Left forelimb (tissue), 1 donor: ENCODE measurements around the gene FABP3.

ENCODE experiments used
- DNase-seq: peaks from one replicate; pipeline ENCODE4 v3.0.0-alpha.2; 2018; ENCODE audit warnings: low spot score

Gene FABP3

DNA sequence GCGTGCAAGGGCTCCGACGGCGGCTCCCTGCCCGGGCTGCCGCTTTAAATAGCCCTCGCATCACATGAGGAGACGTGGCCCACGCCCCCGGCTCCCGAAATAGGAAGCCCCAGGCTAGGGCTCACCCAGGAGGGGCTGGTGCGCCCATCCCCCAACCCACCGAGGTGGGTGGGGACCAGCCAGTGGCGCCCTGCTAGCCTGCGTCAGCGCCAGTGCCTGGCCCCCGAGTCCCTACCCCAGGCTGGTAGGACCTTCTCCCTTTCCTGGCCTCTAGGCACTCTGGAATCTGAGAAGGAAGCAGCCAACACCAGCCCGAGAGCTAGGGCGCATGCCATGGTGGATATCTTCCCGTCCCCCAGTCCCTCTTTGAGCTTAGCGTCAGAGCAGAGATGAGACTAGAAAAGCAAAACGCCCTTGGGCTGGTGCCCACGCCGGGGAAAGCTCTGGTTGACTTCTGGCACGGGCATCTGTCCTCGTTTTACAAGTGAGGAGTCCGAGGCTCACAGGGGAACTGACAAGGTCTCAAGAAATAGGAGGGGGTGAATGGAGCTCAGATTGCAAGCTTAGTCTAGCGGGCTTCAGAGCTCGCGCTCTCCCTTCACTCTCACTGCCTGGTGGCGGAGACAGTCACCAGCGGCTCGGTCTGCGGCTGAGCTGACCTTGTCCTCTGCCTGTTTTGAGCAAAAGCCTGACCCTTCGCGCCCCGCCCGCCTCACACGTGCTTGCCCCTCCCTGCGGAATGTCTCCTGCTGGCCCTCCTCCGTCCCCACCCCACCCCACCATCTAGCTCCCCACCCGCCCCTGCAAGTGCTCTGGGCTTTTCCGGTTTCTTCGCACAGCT, at the start of gene FABP3:
TSS of gene FABP3 (minus strand) at position 21 of the 841 bp plus-strand sequence. CDS start 62 bp downstream, outside the sequence.
- DNase-seq: peak; percentile 86

DNA sequence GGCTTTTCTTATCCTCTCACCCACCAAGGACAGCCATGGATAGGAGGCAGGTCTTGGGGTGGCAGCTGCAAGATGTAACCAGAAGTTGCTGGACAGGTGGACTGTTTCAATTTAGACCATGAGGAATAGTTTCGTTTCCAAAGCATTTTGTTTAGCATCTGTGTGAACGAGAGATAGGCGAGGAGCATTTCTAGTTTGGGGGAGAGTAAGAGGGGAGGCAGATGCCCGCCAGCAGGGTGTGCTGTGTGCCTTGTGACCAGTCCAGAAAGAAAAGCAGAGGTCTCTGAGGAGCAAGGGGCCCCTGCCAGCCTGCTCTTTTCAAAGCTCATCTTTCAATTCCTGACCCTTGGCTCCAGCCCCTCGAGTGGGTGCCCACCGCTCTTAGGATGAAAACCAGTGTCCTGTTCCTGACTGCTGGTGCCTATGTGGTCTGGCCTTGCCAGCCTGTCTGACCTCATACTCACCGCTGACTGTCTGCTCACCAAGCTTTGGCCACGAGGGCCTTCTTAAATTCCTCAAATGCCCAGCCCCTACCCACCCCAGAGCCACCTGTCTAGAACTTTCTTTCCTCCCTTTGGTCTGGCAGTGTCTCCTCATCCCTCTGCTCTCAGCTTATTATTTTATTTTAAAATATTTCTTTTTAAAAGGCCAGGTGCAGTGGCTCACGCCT, 48.6 kb upstream of the FABP3 start:
- DNase-seq: no peak

DNA sequence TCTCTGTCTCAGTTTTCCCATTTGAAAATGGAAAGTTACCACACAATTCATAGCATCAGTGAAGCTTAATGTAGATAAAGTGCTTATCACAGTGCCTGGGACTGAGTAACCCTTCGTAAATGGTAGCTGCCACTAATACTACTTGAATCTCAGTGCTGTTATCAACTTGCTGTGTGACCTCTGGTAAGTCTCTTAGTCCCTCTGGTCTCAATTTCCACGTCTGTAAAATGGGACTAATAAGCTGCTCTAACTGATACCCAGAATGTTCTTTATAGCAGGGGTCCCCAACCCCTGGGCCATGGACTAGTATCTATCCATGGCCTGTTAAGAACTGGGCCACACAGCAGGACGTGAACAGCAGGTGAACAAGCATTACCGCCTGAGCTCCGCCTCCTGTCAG, 47.8 kb upstream of the FABP3 start:
- no peak for DNase-seq

DNA sequence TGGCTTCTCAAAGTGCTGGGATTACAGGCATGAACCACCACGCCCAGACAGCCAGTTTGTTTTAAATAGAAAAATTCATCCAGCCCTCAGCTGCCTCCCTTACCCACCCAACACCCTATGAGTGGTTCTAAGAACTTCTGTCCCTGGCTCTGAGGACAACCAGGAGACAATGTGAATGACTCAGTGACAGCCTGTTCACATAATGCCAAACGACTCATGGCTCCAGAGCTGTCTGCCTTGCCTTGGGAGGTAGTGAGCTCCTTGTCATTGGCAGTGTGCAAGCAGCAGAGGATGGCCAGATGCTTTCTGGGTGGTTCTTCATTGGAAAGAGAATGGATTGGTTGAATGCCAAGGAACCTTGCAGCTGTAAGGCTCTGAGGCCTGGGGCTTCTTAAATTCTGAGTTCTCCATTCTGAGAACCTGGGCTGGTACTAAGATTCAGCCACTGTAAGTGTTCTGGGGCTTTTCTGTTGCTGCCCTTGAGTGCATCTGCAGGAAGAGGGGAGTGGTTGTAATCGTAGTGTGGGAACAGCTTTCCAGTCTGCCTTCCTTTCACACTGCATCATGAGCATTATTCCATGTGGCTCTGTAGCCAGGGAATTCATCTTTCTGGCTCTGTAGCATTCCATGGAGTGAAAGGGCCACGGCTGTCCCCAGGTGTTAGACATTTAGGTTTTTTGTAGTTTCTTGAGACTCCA, 45.9 kb upstream of the FABP3 start:
- no peak for DNase-seq

DNA sequence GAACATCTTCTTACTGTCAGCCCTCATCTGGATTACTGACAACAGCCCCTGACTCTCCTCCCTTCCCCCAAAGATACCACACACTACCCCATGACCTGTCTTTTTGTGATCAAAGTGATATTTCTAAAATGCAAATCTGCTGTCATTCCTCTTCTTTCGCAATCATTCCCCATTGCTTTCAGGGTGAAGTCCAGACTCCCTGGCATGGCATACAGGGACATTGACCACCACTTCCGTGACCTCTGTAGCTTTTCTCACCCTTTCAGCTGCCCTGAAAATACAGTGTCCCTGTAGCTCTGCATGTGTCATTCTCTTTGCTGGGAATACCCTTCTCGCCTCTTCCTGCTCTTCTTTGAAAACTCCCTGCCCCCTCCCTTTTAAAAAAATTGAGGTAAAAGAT, 44.3 kb upstream of the FABP3 start:
- DNase-seq: no peak

DNA sequence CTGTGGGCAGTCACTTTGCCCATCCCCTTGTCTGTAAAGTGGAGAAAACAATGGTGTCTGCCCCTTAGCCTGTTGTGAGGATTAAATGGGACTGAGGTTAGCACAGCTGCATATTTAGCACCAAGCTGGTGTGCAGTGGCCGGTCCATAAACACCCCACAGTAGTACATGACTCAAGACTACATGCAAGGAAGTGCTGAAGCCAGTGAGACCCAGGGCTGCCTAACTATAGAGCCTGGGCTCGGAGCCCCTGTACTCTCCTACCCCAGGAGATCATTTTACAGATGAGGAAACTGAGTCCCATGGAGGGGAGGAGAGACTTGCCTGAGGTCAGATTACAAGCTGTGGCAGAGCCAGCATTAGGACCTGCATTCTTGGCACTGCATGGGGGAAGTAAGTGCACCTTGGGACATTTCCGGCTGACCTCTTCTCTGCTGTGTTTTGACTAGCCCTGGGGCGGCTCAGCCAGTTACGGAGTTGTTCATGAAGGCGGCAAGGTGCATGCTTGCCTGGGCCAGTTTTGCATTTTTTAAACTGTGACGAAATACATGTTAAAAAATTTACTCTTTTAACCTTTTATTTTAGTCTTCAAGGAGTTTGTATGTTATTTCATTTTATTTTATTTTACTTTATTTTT, 43.3 kb upstream of the FABP3 start:
- no peak for DNase-seq

DNA sequence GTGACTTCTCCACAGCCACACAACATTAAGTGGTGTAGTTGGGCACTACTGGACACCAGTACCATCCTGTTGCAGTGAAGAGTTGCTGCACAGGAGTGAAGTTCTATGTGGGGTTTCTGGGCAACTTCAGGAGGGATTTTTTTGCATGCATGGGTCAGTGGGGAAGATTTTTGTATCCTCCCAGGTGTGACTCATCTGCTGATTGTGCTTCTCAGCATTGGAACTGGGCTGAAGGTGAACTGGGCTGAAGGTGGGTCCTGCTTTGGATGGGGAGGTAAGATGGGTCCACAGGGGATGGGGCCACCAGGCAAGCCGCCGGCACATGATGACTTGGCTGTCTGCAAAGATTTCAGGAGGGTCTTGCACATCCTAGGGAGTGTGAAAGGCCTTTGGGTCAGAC, 42.8 kb upstream of the FABP3 start:
- no peak for DNase-seq

DNA sequence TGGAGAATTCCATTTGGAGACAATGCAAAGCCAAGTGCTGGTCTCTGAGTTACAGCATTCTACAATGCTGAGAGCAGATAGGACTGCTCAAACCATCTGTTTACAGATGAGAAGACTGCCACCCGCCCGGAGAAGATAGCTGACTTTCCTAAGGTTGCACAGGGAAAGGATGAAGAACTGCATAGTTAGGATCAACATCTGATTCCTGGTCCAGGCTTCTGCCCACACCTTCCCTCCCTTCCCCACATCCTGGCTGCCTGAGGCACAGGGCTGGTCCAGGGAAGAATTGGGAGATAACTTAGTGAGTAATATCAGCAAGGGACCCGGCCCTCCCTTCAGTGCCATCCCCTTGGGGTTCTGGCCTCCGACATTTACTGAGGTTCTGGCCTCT, 42.1 kb upstream of the FABP3 start:
- no peak for DNase-seq

DNA sequence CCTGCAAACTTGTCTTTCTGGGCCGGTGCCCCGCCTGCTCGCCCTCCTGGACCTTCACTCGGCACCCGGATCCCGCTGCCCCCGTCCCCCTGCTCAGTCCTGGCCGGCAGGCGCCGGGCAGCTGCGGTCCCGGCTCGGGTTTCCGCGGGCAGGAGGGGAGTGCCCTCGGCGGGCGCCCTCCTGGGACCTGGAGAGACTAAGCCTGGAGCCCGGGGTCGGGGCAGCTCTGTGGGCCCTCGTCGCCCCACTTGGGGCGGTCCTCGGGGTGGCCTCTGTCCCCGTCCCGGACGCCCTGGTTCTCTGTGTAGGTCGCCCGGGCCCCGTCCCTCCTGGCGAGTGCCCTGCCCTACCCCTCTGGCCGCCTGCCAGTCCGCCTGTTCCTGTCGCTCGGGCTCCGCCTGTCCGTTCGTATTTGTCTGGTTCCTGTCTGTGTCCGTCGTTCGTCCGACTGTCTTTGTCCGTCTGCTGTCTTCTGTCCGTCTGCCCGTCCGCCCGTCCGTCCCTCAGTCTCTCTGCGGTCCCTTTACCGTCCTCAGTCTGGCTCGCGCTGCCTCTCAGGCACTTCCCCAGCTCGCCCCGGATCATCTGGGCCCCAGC, 40.6 kb upstream of the FABP3 start:
- DNase-seq: peak; percentile 87

DNA sequence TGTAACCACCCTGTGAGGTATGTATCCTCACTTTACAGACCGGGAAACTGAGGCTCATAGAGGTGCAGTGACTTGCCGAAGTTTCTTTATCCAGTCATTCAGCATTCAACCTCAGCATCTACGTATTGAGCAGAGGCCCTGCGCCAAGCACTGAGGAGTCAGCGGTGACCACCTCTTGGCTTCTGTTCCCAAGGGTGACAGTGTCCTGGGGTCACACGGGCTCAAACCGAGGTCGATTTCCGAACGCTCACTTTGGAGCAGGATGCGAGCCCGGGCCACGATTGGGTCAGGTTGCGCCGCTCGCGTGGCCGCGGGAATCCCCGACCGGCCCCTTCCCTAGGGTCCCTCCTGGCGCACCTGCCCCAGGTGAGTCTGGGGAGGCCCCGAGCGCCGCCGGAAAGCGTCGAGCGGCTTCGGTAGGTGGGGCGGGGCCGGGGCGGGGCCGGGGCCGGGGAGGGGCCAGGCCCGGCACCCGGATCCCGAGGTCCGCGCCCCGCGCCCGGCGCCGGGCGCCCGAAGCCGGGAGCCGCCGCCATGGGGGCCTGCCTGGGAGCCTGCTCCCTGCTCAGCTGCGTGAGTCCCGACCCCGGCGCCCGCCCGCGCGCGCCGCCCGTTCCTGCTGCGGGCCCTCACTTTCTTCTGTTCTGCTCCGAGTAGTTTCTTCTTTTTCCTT, 40.0 kb upstream of the FABP3 start, which contains the start of gene SERINC2:
TSS of gene SERINC2 (plus strand) at position 482 of the 673 bp plus-strand sequence. CDS start at position 535, 53 bp downstream.
- DNase-seq: no peak

DNA sequence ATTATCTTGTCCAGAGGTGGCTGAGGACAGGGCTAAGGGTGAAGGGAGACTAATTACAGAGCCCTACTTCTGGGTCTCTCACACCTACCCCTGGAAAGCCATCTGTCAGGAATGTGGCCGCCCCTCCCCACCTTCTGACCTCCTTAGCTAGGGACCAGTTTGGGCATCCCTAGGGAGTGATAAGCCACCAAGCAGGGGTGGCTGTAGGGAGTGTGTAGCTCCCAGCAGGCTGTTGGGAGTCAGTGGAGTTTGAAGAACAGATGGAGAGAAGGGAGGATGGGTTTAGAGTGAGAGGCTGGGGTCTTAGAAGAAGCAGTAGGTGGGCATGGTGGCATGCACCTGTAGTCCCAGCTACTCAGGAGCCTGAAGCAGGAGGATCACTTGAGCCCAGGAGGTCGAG, 39.3 kb upstream of the FABP3 start:
- DNase-seq: no peak

DNA sequence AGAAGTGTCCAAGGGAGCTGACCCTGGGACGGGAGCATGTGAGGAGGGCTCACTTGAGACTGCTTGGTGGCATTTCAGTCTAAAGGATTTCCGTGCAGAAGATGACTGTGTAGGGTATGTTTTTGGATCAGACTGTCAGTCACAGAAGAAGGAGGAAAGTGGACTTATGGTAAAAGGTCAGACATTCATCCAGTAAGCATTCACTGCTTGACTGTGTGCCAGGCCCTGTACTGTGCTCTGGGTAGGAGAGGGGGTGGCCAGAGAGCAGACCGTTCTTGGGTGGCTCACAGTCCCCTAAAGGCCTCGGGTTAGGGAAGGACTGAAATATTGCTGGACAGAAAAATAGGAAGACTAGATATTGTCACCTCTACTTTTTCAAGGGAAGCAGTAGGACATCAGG, 38.0 kb upstream of the FABP3 start:
- no peak for DNase-seq

DNA sequence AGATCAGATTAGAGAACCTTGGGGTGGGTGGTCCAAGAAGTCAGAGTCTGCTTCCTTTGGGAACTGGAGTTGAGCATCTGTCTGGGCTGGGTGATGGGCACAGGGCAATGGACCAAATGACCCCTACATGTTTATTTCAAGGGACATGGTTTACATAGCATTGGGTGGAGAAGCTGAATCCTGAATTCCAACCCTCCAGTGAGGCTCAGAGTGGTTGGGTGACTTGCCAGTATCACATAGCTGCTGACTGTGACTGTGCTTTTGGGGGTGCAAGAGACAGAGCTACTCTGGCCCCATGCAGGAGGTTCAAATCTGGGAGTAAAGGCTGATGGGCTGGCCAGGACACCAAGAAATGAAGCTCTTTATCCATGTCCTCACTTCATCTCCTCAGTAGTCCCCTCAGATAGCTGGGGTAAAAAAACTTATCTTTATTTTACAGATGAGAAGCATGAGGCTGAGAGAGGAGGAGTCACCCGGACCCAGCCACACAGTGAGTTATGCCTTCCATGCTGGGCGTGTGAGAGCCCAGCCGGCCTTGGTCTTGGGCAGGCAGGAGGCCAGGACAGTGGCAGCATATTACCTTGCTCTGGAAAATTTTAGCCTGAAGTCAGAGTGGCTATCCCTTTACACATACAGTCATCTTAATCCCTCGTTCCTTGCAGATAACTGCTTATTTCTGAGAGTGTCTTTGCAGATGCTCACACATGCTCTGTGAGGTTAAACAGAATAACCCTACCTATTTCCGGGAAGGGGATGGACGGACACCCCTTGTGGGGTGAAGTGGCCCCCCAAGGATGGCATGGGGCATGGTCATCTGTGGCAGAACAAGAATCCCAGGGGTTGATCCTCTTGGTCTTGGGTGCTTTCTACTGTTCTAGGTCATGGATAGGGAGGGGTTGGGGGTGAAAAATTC, 37.3 kb upstream of the FABP3 start:
- no peak for DNase-seq

DNA sequence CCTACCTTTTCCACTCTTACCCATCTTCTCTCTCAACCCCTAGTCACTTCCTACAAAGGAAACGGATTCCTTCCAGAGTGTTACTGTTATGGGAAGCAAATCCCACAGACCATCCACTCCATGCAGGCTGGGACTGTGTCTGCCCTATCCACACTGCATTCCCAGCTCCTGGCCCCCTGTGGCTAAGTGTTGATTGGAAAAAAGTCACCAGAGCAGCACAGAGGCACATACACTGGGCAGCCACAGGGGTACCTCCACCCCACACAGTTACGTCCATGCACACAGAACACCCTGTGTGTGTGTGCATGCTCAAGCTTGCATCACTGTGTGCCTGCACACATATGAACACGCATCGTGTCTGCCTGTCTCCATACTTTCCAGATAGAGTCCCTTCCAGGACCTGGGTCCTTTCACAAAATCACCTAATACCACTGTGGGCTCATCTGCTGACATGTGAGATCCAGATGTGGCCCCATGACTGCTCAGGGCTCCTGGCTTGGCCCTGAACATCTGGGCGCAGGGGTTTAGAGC, 36.0 kb upstream of the FABP3 start:
- no peak for DNase-seq

DNA sequence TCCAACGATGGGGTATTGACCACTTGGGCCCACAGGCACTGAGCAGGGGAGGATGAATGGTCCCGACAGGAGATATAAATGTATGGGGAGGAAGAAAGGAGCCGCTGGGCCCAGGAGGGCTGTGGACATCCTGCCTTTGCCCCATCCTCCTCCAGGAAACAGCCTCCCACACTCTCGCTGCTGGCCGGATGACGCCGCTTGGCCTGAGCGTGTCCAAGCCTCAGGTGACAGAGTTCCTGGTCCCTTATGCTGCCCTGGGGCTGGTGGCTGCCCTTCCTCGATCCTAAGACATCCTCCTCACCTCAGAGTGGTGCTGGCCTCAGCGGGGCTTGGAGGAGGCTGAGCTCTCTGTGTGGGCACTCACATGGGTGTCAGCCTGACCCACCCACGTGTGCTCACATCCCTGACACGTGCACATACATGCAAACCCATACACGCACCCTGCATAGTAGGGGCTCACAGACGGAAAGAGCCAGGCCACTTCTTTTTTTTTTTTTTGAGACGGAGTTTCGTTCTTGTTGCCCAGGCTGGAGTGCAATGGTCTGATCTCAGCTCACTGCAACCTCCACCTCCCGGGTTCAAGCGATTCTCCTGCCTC, 34.3 kb upstream of the FABP3 start:
- DNase-seq: no peak

DNA sequence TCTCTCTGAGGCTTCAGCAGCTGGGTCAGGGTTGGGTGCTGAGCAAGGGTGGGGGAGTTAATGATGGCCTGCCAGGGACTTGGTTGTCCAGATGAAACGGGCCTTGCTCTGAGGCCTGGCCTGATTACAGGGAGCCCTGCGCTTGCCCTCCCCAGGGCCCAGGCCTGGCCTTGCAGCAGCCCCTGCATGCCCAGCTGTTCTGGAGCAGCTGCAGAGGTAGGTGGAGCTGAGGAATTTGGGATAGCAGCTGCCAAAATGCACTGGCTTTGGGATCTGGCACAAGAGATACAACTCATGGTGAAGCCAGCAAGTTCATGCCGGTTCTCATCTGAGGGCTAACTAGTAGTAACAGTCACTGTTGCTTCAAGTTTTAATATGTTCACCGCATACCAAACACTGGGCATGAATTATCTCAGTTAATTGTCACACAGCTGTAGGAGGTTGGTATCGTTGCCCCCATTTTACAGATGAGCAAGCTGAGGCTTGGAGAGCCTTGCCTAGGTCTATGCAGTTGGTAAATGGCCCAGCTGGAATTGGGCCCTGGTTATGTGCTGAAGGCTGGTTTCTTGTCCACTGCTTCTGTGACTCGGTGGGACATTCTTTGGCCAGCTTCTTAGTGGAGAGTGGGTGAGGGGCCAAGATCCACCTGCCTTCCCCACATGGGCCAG, 32.8 kb upstream of the FABP3 start:
- no peak for DNase-seq

DNA sequence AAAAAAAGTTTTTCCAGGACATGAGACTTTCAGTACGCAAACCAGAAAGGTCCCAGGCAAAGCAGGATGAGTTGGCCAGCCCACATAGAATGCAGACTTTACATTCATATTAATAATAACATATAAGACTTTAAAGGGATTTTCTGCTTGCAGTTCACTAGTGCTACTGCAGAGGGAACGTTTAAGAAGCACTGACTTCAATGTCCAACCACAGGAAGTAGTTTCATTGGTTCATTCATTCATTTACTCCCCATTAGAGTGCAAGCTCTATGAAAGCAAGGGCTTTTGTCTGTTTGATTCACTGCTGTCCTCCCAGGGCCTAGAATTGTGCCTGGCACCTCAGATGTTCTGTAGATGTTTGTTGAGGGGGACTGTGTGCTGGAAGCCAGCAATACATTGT, 28.4 kb upstream of the FABP3 start:
- no peak for DNase-seq

DNA sequence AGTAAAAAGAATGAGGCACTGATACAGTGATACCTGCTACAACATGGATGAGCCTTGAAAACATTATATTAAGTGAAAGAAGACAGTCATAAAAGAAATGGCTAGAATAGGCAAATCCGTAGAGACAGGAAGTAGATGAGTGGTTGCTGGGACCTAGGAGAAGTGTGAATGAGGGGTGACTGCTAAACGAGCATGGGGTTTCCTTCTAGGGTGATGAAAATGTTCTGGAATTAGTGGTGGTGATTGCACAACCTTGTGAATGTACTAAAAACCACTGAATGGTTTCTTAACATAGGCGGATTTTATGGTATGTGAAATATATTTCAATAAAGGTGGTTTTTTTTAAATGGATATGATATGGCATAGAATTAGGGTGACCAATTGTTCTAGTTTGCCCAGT, 27.5 kb upstream of the FABP3 start:
- no peak for DNase-seq

DNA sequence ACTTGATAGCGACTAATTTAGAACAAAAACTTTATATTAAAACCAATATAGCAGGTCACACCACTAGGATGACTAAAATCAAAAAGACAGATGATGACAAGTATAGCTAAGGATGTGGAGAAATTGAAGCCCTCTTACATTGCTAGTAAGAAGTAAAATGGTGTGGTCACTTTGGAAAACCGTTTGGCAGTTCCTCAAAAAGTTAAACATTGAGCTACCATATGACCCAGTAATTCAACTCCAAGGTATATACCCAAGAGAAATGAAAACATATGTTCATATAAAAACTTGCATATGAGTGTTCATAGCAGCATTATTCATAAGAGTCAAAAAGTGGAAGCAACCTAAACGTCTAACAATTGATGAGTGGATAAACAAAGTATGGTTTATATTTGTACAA, 27.1 kb upstream of the FABP3 start:
- DNase-seq: no peak
